ENCODE results near the gene PLEKHG2. TPM values are rescaled to one million over a fixed set of nuclear protein-coding genes. Genes with fewer than 3 reads are reported as not detected.
A peak's percentile ranks its signal among the peaks of the same experiment; 100 is the strongest.
"Not testable (repeated sequence)": the region's sequence is repeated elsewhere in the genome, so short reads cannot be mapped to it uniquely, and the experiment has no call there.

The PLEKHG2 gene
- 1 to 10 TPM in 5 of 6 donors, not detected in 1; 2.5 to 8.3 (median 4.7) TPM for polyA plus RNA-seq (ENCODE audit: low read depth in 6 of 6)

GRCh38 chr19:39412100-39412866, at the start of gene PLEKHG2:
Gene PLEKHG2 (plus strand): TSS chr19:39412669. CDS start chr19:39414087, 1,418 bp downstream.
- Mint-ChIP-seq H3K36me3 (peaks cover 8 to 18% of the 10 kb centered on the region in 2 donors), H3K4me3 (peak within 1 kb of the TSS; percentile 83 to 99 (median 96))

DNA sequence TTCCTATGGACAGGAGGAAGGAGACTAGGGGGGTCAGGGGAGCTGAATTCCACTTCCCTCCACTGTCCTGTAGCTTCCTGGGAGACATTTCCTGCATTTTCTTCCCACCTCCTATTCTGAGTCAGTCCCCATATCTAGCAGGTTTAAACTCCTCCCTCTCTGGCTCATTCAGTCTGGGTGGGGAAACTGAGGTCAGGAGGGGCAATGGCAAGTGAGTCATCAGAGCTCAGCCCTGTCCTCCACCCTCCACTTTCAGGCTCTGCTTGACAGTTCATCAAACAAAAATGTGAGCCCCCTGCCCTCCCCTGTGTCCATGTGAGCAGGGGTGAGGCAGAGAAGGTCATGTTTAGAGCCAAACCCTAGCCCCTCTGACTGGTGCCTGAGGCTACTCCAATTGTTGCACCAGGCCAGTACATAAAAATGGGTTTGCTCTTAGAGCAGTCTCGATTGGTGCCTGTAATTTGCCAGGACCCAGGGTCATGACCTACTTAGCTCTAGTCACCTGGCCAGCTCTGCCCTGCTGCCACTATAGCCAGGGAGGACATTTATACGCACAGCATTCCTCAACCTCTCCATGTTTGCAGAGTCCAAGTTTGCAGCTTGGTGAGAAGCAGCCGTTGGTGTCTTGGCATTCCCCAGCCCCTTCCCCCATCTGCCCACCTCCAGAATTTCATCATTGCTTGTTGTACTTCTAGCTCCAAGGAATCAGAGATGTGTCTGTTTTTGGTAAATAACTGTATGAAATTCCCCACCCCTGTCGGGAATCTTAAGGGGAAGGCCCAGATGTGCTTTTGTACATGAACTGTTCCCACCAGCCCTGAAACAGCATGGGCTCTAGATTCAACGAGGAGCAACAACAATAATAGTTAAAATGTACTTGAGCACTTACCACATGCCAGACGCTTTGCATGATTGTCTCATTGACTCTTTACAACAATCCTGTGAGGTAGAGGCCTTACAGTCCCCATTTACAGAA, 49.5 kb upstream of the PLEKHG2 start:
- Mint-ChIP-seq H3K36me3 (peaks cover 7 to 10% of the 10 kb centered on the region in 2 donors), H3K4me3 (peak overlapping the region in 6 of 8 donors; percentile 31 to 83 (median 66)), H3K27ac (peak overlapping the region; percentile 83 to 98 (median 94)), H3K4me1 (peaks cover 27 to 31% (median 29%) of the 10 kb centered on the region in 3 donors), H3K27me3 (no peaks in the 10 kb centered on the region), H3K9me3 (no peaks in the 10 kb centered on the region)
- peak in 1 of 2 donors; percentile 13 for ATAC-seq (ENCODE audit: low read depth in 2 of 2)
- DNase-seq, result no peak

More at GRCh38 chr19:39412100-39412866, at the start of gene PLEKHG2:
- DNase-seq (peak; percentile 98), ATAC-seq (ENCODE audit: low read depth in 2 of 2) (peak; percentile 56 to 58)
- Mint-ChIP-seq H3K4me1 (peaks cover 41 to 63% (median 51%) of the 10 kb centered on the region in 3 donors), H3K27me3 (peaks cover 0 to 7% (median 0%) of the 10 kb centered on the region in 3 donors), H3K27ac (peak within 1 kb of the TSS; percentile 98 to 100 (median 100)), H3K9me3 (peaks cover 0 to 2% (median 1%) of the 10 kb centered on the region in 7 donors)

- peak; percentile 79 to 81 for ATAC-seq (ENCODE audit: low read depth in 2 of 2)
Measured at GRCh38 chr19:39363901-39364457, 48.5 kb upstream of the PLEKHG2 start.

GRCh38 chr19:39365531-39365930, 46.9 kb upstream of the PLEKHG2 start:
- Mint-ChIP-seq H3K27ac (peak overlapping the region in 3 of 6 donors; percentile 77 to 93 (median 82)), H3K4me1 (peaks cover 27 to 31% (median 29%) of the 10 kb centered on the region in 3 donors), H3K36me3 (peaks cover 5 to 7% of the 10 kb centered on the region in 2 donors), H3K27me3 (no peaks in the 10 kb centered on the region), H3K9me3 (no peaks in the 10 kb centered on the region), H3K4me3 (no peak overlapping the region)
- no peak for DNase-seq
- no peak for ATAC-seq (ENCODE audit: low read depth in 2 of 2)

More at GRCh38 chr19:39363901-39364457, 48.5 kb upstream of the PLEKHG2 start:
- Mint-ChIP-seq H3K27ac (peak overlapping the region; percentile 92 to 98 (median 96)), H3K4me1 (peaks cover 27 to 31% (median 29%) of the 10 kb centered on the region in 3 donors), H3K36me3 (peaks cover 7 to 10% of the 10 kb centered on the region in 2 donors), H3K9me3 (no peaks in the 10 kb centered on the region), H3K27me3 (no peaks in the 10 kb centered on the region), H3K4me3 (peak overlapping the region; percentile 34 to 83 (median 62))
- peak; percentile 35 for DNase-seq

- H3K27ac Mint-ChIP-seq, result no peak overlapping the region
- ATAC-seq (ENCODE audit: low read depth in 2 of 2) (no peak), DNase-seq (no peak)
- no peaks in the 10 kb centered on the region for H3K9me3 Mint-ChIP-seq
- peaks cover 7 to 11% (median 8%) of the 10 kb centered on the region in 3 donors for H3K4me1 Mint-ChIP-seq
- no peak overlapping the region for H3K4me3 Mint-ChIP-seq
- peaks cover 5 to 22% of the 10 kb centered on the region in 2 donors for H3K36me3 Mint-ChIP-seq
- H3K27me3 Mint-ChIP-seq, result no peaks in the 10 kb centered on the region
Measured at GRCh38 chr19:39369200-39369599, 43.3 kb upstream of the PLEKHG2 start.

DNA sequence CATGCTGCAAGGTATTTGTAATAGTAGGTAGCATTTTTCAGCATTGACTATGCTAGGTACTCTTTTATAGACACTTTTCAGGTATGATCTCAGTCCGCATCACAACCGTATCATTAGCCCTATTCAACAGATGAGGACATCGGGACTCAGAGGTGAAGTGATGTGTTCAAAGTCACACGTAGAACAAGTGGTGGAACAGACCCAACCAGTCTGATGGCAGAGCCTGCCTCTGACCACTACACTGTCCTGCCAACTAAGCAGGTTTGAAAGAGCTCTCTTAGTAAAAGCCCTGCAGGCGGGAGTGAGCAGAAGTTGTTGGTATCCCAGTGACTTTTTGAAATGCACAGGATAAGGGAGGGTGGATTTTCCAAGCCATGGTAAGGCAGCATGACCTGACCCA, 41.7 kb upstream of the PLEKHG2 start:
- peak overlapping the region in 1 of 8 donors; percentile 2 for H3K4me3 Mint-ChIP-seq
- no peak overlapping the region for H3K27ac Mint-ChIP-seq
- no peaks in the 10 kb centered on the region for H3K27me3 Mint-ChIP-seq
- H3K9me3 Mint-ChIP-seq, result no peaks in the 10 kb centered on the region
- DNase-seq (no peak), ATAC-seq (ENCODE audit: low read depth in 2 of 2) (no peak)
- H3K4me1 Mint-ChIP-seq, result peaks cover 0 to 7% (median 0%) of the 10 kb centered on the region in 3 donors
- peaks cover 0 to 22% of the 10 kb centered on the region in 2 donors for H3K36me3 Mint-ChIP-seq

DNA sequence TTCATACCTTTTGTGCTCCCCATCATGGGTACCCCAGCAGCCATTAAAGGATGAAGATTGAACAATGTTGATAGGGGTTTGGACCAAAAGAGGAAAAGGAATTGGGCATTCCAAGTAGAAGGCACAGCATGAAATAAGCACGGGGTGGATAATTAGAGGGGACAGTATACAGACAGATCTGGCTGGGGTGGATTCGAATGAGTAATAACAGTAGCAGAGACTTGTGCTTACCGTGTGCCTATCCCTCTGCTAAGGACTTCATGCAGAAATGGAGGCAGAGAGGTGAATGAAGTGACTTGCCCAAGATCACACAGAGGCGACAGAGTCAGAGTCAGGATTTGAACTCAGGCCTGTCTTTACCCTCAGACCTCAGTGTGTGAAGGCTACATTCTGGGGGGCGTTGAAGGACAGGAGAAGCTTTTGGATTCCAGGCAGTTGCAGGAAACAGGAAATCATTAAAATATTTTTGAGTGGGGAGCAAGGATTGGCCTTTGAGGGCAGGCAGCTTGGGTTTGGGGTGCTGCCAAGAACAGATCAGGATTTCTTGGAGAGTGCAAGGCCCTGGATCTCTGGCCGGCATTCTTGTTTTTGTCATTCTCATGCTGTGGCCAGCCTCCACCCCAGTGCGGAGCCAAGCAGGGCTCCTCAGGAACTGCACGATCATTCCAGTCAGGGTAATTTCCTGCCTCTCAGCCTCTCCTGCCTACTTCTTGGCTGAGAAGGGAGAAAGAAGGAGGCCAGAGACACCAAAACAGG, 40.2 kb upstream of the PLEKHG2 start:
- peak overlapping the region in 2 of 6 donors; percentile 34 to 38 for H3K27ac Mint-ChIP-seq
- peaks cover 0 to 7% (median 0%) of the 10 kb centered on the region in 3 donors for H3K4me1 Mint-ChIP-seq
- no peaks in the 10 kb centered on the region for H3K27me3 Mint-ChIP-seq
- no peak for ATAC-seq (ENCODE audit: low read depth in 2 of 2)
- peaks cover 6 to 30% of the 10 kb centered on the region in 2 donors for H3K36me3 Mint-ChIP-seq
- no peak for DNase-seq
- peak overlapping the region in 2 of 8 donors; percentile 39 to 60 for H3K4me3 Mint-ChIP-seq
- H3K9me3 Mint-ChIP-seq, result no peaks in the 10 kb centered on the region

- peaks cover 7 to 32% of the 10 kb centered on the region in 2 donors for H3K36me3 Mint-ChIP-seq
- DNase-seq (no peak), ATAC-seq (ENCODE audit: low read depth in 2 of 2) (no peak)
- H3K4me1 Mint-ChIP-seq, result peaks cover 0 to 7% (median 0%) of the 10 kb centered on the region in 3 donors
- H3K27me3 Mint-ChIP-seq, result no peaks in the 10 kb centered on the region
- peak overlapping the region in 2 of 6 donors; percentile 48 to 74 for H3K27ac Mint-ChIP-seq
- no peaks in the 10 kb centered on the region for H3K9me3 Mint-ChIP-seq
- no peak overlapping the region for H3K4me3 Mint-ChIP-seq
Measured at GRCh38 chr19:39372941-39373340, 39.5 kb upstream of the PLEKHG2 start.

DNA sequence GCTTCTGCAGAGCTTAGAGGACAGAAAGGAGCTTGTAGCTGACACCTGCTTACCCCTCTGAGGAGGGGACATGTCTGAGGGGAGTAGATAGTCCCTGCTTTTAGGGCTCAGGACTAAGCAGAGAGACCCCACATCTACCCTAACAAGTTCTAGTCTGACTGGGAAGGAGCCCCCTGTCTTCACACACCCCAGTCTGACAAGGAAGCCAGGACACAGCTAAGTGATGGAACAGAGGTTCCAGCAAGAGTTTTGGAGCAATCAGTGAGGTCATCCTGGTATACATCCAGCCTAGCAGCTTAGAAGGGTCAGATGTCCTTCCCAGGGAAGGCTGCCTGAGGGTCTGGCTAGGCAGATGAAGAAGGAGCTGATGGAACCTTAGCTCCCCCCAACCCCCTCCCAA, 36.5 kb upstream of the PLEKHG2 start:
- Mint-ChIP-seq H3K9me3 (no peaks in the 10 kb centered on the region), H3K4me1 (peaks cover 0 to 8% (median 0%) of the 10 kb centered on the region in 3 donors), H3K27me3 (no peaks in the 10 kb centered on the region), H3K4me3 (no peak overlapping the region), H3K36me3 (peaks cover 14 to 43% of the 10 kb centered on the region in 2 donors), H3K27ac (no peak overlapping the region)
- ATAC-seq (ENCODE audit: low read depth in 2 of 2) (no peak), DNase-seq (no peak)

- H3K27me3 Mint-ChIP-seq, result no peaks in the 10 kb centered on the region
- peaks cover 0 to 13% (median 0%) of the 10 kb centered on the region in 3 donors for H3K4me1 Mint-ChIP-seq
- no peaks in the 10 kb centered on the region for H3K9me3 Mint-ChIP-seq
- peaks cover 19 to 42% of the 10 kb centered on the region in 2 donors for H3K36me3 Mint-ChIP-seq
- H3K27ac Mint-ChIP-seq, result peak overlapping the region in 3 of 6 donors; percentile 15 to 70 (median 43)
- DNase-seq (no peak), ATAC-seq (ENCODE audit: low read depth in 2 of 2) (no peak)
- H3K4me3 Mint-ChIP-seq, result peak overlapping the region in 1 of 8 donors; percentile 34
Measured at GRCh38 chr19:39377373-39378362, 34.8 kb upstream of the PLEKHG2 start.

DNA sequence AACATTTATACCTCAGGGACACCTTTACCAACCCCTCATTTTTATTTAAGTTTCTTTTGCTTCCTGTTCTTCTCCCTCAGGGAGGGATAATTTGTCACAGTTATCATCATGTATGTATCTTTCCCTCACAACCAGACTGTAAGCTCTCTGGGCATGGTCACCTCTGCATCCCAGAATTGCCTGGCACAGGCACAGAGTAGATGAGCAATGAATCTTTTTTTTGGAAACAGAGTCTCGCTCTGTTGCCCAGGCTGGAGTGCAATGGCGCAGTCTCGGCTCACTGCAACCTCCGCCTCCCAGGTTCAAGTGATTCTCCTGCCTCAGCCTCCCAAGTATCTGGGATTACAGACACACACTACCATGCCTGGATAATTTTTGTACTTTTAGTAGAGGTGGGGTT, 33.1 kb upstream of the PLEKHG2 start:
- not testable (repeated sequence) for H3K27me3 Mint-ChIP-seq; DNase-seq; H3K4me3 Mint-ChIP-seq; H3K9me3 Mint-ChIP-seq; ATAC-seq (ENCODE audit: low read depth in 2 of 2)
- Mint-ChIP-seq H3K27ac (peak overlapping the region in 1 of 6 donors; percentile 93), H3K36me3 (peaks cover 19 to 43% of the 10 kb centered on the region in 2 donors), H3K4me1 (peaks cover 0 to 11% (median 0%) of the 10 kb centered on the region in 3 donors)

All from naive B cell (primary cell).